A204.1 (cell line): Measurements from ENCODE around the gene SPOPL.
"Not testable (repeated sequence)": the region's sequence is repeated elsewhere in the genome, so short reads cannot be mapped to it uniquely, and the experiment has no call there.

ENCODE experiments used
- FAIRE-seq: peaks from 2 replicates; lab custom pipeline; 2012; peaks lifted over from hg19 to GRCh38; lab: Jason Lieb, UNC

Gene SPOPL

DNA sequence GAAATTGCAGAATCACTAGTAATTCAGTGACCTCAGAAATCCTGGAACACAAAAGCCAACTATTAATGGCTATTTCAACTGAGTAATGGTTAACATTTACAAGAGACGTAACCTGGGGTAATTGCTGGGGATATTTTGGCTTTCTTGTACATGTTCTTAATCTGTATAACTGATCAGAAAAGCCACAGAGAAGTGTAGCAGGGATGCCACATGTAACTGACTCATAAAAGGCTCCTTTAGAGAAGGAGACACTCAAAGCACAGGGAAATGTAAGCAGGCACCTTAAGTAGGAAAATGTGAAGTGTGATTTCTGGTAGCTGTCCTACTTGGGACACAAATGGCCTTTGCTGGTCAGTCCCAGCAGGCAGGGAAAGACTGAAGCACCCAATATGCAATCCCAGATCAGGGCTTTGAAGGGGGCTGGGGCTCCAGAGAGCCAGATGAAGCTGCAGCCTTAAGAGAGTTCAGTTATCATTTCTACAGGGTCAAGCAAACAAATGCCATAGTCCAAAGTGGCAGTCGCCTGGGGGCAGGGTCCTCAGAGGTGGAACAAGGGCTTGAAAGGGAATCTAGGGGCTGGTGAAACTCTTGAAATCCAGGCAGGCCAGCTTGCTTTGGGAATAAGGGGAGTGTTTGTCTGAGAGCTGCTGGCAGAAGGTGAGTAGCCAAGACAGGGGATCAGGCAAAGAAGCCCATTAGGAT, 7.2 kb upstream of the SPOPL start:
- FAIRE-seq = no peak

DNA sequence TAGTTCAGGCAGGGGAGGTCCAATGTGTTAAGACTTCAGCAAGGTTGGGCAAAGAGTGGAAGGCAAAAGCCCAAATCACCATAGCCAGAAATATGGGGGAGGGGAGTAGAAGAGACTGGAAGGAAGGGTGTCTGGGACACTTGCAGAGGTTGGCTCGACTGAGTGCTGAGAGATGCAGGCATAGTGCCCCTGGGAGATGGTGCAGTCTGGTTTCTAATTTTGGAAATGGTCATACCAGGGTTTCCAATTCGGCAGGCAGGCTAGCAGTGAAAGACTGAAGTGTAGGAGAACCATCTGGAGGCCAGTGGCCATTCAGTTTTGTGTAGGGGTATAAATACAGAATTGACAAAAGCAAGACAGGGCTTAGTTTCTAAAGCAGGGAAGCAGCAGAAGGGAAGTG, 6.2 kb upstream of the SPOPL start:
- FAIRE-seq = no peak

DNA sequence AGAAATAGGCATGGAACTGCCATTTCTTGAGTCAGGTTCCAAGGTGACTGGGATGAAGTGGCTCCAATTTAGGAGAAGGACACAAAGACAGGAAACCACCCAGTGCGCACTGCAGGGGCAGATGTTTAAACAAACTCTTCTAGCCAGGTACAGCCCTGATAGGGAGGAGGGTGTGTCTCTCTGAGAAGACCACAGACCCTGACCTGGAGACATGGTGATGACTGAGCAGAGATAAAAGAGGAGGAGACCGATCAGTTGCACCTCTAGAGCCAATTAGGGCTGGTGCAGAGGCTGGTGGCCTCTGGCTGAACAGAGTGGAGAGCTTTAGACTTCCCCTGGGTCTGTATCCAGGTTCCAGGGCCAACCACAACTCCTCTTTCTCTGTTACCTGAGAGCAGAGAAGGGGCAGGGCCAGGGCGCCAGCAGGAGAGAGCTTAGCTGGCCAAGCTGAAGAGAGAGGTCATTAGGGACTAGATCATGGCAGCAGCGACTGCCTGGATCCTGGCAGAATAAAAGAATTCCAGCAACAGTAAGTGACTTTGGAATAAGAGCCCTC, 5.4 kb upstream of the SPOPL start:
- no peak for FAIRE-seq

DNA sequence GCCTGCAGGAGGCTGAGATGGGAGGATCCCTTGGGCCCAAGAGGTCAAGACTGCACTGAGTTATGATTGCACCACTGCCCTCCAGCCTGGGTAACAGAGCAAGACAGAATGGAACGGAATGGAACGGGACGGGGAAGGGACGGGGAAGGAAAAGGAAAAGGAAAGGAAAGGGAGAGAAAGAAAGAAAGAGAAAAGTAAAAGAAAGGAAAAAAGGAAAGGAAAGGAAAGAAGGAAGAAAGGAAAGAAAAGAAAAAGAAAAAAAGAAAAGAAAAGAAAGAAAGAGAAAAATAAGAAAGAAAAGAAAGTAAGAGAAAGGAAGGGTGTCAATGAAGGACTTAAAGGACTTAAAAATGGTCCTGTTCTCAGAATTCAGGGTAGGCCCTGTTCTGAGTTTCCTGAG, 4.3 kb upstream of the SPOPL start:
- FAIRE-seq = no peak

DNA sequence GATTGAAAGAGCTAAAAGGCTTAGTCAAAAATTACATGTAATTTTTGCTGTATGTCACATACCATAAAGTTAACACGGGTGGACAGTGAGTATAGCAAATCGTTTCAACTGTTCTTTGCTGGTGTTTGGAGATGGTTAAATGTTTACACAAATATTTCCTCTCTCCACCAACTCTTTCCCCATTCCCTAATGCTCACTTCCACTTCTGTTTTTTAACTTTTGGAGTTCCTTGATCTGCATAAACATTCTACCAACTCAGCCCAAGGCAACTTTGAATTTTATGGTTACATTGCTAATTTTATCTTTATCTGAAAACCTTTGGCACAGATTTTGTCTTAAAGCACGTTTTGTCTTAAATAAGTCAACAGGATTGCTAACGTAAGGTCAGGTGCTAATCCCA, 1.9 kb upstream of the SPOPL start:
- no peak for FAIRE-seq

DNA sequence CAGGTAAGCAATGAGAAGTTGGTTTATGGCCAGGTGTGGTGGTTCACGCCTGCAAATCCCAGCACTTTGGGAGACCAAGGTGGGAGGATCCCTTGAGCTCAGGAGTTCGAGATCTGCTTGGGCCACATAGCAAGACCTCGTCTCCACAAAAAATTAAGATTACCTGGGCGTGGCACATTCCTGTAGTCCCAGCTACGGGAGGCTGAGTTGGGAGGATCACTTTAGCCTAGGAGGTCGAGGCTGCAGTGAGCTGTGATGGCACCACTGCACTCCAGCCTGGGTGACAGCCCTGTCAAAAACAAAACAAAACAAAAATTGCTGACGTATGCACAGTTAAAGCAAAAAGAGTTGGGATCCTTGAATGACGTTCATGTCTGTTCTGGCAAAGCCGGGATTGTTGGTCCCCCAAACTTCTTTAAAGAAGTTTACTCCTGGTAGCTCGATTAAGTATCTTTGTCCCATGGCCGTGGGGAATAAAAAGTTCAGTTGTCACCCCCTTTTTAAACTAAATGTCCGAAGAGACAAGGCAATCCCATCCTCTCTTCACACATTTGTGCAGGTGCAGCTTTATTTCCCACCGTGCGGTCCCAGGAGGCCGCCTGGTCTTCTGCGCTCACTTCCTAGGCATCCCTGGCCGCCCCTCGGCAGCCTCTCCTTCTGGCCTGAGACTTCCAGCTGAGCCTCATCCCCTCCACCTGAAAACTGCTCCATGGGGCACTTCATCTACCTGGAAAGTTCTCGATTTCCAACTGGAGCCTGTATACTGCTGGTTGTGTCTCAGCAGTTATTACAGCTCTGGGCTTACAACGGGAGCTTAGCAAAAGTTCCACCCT, 762 bp upstream of the SPOPL start:
- no peak for FAIRE-seq

DNA sequence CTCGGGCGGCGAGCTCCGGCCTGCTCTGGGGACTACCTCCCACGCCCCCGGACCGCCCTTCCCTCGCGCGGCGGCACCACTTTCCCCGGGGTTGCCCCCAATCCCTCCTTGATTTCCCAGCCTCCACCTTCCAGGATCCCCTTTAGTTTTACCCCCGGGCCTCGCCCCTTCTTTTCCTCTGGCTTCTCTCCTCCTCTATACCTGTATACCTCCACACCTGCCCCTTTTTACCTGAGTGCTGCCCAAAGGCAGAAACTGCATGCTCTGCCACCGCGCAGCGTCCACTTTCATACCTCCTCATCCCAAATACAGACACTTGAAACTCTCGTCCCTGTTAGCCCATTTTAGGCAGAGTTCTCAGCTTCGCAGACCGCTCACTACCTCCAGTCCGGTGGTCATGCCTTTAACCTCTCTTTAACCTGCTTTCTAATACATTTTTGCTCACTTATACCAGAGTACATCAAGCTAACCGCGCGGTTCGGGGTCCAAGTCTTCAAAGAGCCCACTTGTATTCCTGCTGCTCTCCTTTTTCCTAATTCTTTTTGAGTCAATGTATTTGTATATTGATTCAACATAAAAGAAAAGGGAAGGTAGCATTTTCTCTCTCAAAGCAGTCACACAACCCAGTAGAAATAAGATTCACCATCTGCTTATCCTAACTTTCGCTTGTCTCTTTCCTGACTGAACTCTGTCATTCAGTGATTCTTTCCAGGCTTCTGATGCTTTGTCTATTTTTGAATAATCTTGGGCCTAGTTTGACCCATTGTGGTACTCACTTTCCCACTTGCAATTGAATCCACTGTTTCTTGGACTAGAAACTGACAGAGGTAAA, 901 bp downstream of the SPOPL start:
- FAIRE-seq = no peak

DNA sequence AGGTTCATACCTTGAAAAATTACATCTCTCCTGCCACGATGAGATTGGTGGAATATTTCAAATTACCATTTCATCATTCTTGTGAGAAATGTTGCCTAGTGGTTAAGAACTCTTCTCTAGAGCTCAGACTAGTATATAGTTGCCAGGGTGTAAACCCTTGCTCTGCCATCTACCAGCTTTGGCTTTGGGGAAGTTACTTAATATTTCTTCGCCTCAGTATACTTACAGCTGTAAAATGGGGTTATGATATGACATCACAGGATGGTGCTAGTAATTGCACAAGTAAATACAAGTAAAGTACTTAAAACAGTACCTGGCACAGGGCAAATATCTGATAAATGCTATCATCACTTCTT, 1.5 kb downstream of the SPOPL start:
- FAIRE-seq = no peak

DNA sequence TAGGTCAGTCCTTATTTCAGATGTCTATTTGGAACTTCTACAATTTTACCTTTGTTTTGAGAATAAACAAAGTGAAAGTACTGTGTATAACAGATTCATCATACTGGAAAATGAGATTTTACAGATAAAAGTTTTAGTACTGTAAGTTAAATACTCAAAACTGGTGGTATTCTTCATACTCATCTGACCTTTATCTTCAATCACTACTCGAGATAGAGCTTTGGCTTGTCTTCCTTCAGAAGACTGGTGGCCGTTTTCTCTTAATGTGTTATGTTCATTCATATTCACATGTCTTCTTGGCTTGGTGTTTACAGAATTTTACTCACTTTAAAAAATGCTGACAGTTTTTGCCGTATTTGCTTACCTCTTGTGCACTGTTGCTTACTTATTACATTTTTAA, 2.1 kb downstream of the SPOPL start:
- no peak for FAIRE-seq

DNA sequence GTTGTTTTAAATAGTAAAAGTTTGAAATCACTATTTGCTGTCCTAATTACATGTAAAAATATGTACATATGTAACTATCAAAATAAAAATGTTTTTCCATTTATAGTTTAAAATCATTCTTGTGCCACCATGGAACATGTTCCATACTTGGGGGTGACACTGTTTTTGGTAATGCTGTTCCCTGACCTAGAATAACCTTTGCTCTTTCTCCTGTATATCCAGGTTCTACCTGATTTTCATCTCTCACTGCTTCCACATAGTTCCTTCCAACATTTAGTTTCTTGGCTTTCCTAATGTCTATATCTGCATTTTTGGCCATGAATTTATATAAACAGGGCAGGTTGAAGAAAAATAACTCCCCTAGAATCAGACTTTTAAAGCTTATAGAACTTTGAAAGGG, 2.5 kb downstream of the SPOPL start:
- FAIRE-seq = no peak

DNA sequence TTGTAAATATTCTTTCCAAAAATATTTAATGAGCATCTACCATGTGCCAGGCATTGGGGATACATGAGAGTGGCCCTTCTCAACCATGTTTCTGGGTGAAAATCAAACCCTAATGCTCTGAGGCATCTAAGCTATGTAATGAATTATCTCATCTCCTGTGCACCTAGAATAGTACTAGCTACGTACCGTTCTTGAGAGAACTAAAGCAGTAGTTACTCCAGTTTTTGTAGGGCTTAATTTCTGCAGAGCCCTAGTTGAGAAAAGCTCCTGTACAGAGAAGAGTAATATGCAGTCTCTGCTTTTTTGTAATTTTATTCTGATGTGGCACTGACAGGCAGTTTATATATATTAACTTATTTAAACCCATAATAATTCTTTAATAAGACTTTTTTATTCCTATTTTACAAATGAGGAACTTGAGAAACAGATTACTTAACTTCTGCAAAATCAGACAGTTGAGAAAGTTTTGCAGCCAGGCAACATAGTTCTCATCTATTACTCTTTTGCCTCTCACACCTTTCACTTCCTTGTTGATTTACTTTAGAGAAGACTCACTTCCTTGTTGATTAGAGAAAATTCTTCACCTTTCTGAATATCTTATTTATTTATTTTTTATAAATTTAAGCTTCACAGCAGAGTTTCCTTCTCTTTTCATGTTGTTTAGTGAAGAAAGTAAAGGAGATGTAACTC, 3.1 kb downstream of the SPOPL start:
- no peak for FAIRE-seq

DNA sequence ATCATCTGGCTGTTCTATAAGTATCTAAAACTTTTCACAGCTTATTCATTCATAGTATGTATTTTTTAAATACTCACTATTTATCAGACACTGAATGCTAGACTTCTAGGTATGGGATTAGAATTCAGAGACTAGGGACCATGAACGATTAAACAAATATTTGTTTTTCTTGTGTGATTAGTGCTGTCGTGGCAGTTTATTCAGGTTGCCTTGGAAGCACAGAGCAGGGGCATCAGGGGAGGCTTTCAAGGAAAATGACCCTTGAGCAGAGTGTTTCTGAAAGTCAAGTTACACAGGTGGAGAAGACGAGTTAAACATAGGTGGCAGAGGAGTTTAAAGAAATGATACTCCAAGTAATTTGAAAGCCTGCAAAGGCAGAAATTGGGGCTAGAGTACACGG, 5.7 kb downstream of the SPOPL start:
- no peak for FAIRE-seq

DNA sequence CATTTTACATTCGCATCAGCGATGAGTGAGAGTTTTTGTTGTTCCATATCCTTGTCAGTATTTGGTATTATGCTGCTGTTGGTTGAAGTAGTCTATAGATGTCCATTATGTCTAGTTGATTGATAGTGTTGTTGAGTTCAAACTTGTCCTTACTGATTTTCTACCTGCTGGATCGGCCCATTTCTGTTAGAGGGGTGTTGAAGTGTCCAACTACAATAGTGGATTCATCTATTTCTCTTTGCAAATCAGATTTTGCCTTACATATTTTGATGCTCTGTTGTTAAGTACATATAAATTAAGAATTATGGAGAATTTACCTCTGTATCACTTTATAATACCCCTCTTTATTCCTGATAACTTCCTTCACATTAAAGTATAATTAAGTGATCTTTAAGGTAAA, 8.7 kb downstream of the SPOPL start:
- FAIRE-seq = no peak

DNA sequence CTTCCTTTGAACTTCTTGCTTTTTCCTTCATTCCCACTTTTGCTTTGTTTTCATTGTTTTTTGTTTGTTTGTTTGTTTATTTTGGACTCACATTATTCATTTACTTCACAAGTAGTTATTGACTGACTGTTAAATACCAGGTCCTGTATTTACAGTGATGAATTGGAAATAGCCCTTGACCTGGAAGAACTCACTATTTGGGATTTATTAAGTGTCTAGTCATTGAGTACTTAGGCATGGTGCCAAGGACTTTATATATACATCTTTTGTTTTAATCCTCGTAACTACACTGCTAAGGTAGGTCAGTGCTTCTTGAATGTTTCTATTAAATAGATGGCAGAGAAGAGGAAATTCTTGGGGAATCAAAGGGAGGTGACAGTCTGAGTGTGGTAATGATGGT, 11.1 kb downstream of the SPOPL start:
- no peak for FAIRE-seq

DNA sequence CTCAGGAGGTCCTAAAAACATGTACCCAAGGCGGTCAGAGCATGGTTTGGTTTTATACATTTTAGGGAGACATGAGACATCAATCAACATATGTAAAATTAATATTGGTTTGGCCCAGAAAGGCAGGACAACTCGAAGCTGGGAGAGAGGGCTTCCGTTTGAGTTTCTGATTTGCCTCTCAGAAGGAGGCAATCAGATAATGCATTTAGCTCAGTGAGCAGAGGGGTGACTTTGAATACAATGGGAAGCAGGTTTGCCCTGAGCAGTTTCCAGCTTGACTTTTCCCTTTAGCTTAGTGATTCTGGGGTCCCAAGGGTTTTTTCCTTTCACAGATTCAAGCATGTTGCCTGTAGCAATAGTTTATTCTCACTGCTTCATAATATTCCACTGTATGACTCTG, 12.6 kb downstream of the SPOPL start:
- no peak for FAIRE-seq

DNA sequence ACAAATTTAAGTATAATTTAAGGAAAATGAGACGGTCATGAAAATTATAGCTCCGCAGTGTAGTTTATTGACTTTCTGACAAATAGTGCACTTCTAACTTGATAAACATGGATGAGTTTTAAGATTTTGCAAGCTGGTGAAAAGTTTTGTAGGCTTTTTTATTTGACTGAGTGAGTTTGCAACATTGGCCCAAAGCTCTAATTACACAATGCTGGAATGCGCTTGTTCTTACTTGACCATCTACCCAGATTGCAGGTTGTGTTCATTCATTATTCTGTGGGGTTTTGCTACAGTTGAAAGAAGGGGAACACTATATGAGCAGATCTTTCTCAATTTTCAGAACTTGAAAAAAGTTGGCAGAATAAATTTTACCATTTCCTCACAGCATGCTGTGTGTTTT, 13.5 kb downstream of the SPOPL start:
- FAIRE-seq = no peak

DNA sequence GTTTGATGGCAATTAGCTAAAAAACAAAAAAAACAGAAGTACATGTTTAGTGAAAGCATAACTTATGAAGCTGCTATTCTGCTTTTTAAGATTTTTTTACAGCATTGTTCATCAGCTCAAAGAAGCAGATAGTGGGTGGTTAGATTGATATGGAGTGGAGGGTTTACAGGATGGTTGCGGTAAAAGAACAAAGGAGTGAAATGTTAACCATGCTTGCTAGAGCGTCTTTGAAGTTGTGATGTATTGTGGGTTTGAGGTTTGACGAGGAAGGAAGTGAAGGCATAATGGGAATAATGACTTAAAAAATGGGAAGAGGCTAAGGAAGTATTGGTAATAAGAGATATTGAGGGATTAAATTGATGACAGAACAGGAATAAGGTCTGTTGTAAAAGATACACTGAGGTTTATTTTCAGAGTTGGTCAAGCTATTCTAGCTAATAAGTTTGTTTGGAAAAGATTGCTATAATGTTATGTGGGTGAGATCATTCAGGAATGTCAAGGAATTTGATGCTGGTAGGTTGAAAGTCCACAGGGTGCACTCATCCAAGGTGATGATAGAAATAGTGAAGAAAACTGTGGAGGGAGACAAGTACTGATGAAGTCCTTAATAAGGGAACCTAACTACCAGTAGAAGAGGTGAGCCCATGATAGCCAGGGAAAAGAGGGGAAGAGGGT, 14.6 kb downstream of the SPOPL start:
- FAIRE-seq = no peak

DNA sequence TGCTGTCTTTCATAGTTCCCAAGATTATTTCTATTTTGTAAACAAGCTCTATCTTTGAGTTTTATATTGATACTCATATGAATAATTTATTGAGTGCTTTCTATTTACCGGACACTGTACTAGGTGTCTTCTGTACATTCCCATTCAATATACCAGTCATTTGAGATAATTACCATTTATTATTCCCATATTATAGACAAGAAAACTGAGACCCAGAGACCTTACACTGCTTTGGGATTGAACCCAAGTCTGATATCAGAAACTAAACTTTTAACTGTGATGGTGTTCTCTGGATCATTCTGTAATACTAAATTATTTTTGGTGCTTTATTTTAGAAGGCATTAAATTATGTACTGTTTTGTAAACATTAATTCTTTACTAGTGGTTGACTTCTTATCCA, 17.3 kb downstream of the SPOPL start:
- no peak for FAIRE-seq

DNA sequence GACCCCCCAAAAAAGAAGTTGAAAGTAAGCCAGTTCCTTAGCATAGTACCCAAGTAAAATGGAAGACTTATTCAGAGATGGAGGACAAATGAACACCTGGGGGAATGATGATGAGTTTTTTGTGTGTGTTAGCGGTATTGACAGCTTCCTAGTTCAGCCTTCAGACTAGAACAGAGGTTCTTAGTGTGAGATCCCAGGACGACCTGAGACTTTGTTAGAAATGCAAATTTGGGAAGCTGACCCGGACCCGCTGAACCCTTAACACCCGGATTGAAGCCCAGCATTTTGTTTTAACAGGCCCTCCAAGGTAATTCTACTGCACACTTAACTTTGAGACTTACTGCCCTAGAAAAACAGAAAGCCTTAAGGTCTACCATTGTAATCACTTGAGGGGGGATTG, 20.3 kb downstream of the SPOPL start:
- FAIRE-seq = no peak

DNA sequence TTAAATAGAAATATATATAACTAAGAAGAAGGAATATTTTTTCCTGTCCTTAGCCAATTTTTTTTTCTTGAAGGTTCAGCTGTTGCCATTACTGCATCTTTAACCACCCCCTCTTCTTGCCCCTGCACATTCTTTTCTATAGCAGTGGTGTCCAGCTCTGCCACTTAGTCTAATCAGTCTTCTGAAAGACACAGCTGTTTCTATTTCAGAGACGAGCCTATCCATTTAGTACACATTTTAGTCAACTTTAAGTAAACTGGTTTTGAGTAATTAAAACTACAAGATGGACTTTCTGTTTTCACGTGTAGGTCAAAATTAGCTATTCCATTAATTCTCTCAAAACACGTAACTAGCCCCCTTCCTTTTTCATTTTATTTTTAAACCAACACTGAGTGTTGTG, 21.0 kb downstream of the SPOPL start:
- FAIRE-seq = no peak

DNA sequence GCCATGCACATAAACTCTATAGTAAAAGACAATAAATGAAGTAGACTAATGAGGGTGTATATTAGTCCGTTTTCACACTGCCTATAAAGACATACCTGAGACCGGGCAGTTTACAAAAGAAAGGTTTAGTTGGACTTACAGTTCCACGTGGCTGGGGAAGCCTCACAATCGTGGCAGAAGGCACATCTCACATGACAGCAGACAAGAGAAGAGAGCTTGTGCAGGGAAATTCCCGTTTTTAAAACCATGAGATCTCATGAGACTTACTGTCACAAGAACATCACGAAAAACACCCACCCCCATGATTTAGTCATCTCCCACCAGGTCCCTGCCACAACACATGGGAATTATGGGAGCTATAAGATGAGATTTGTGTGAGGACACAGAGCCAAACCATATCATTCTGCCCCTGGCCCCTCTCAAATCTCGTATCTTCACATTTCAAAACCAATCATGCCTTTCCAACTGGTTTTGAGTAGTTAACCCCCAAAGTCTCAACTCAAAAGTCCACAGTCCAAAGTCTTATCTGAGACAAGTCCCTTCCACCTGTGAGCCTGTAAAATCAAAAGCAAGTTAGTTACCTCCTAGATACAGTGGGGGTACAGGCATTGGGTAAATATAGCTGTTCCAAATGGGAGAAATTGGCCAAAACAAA, 21.6 kb downstream of the SPOPL start:
- not testable (repeated sequence) for FAIRE-seq
